GM18907 (cell line): ENCODE data around the gene COMT.

Experiments
- ATAC-seq: cut with Tn5 transposase; IDR thresholded peaks from one replicate; pipeline ENCODE4 v1.9.1; 2021; ENCODE audit warnings: mild to moderate bottlenecking, moderate library complexity; ENCODE audit not compliant: unreplicated experiment

The COMT gene

GRCh38 chr22:19991645-19992451 lies 50.3 kb downstream of the COMT start:
- ATAC-seq, result no peak

GRCh38 chr22:19992481-19992911 lies 50.9 kb downstream of the COMT start:
- no peak for ATAC-seq

GRCh38 chr22:19992921-19993355 lies 51.4 kb downstream of the COMT start:
- ATAC-seq, result no peak

GRCh38 chr22:19993926-19994325 lies 52.4 kb downstream of the COMT start:
- ATAC-seq, result no peak

GRCh38 chr22:19994851-19995610 lies 53.5 kb downstream of the COMT start:
- no peak for ATAC-seq

GRCh38 chr22:19995611-19996339 lies 54.2 kb downstream of the COMT start:
- ATAC-seq, result no peak

GRCh38 chr22:19996694-19997384 lies 55.3 kb downstream of the COMT start:
- ATAC-seq, result no peak

GRCh38 chr22:19997561-19998231 lies 56.1 kb downstream of the COMT start:
- ATAC-seq, result no peak

- no peak for ATAC-seq
These were observed 56.8 kb downstream of the COMT start for GRCh38 chr22:19998232-19998951.

GRCh38 chr22:19998991-19999820 lies 57.6 kb downstream of the COMT start:
- ATAC-seq, result no peak

- no peak for ATAC-seq
These were observed 58.9 kb downstream of the COMT start for GRCh38 chr22:20000246-20001081.

GRCh38 chr22:20001082-20001638 lies 59.6 kb downstream of the COMT start:
- no peak for ATAC-seq

- no peak for ATAC-seq
These were observed 60.6 kb downstream of the COMT start for GRCh38 chr22:20002128-20002527.

- ATAC-seq, result no peak
These were observed 61.1 kb downstream of the COMT start for GRCh38 chr22:20002636-20003035.

- ATAC-seq, result no peak
These were observed 61.7 kb downstream of the COMT start for GRCh38 chr22:20003304-20003703.

- no peak for ATAC-seq
These were observed 62.9 kb downstream of the COMT start for GRCh38 chr22:20004464-20004863.

- ATAC-seq, result no peak
These were observed 66.8 kb downstream of the COMT start for GRCh38 chr22:20008221-20008995.
